HCT116 (cell line): ENCODE measurements around the gene JPH3. TPM values are rescaled to one million over a fixed set of nuclear protein-coding genes. Genes with fewer than 3 reads are reported as not detected.

Source experiments
- ATAC-seq: fragments of 200-7000 bp; cut with Tn5 transposase; 2 replicates; pipeline ENCODE4 v1.9.1; 2020; ENCODE audit warnings: mild to moderate bottlenecking, moderate library complexity
- BruUV-seq: library from RNA; stranded (reverse); fragments of 400-500 nt; replicated peaks from 2 replicates; lab custom pipeline; 2021; lab: Mats Ljungman, UMichigan
- CTCF ChIA-PET: fragments of 300-600 bp; sonication (Branson Sonifier 250); formaldehyde crosslinking; loops from one replicate; lab custom pipeline; 2021; ENCODE audit warnings: antibody characterized with exemption; lab: Charles Lee
- POLR2A ChIA-PET: fragments of 300-600, 350-600 bp; sonication (Branson Sonifier 250); formaldehyde crosslinking; loops from one replicate; lab custom pipeline; 2021; ENCODE audit warnings: antibody characterized with exemption; lab: Charles Lee
- RAD21 ChIA-PET, 2 experiments: fragments of 300-600 bp; sonication (Branson Sonifier 250); formaldehyde crosslinking; loops; one replicate each; lab custom pipeline; 2023; ENCODE audit warnings: low total read pairs in 2 of 2; ENCODE audit not compliant: uncharacterized antibody in 2 of 2, unreplicated experiment in 2 of 2, low non-redundant PET in 1 of 2; lab: Charles Lee
- DNase-seq: peaks from one replicate; pipeline ENCODE4 v3.0.0-alpha.2; 2010; ENCODE audit warnings: low read depth, low spot score
- H2AFZ ChIP-seq: fragments of 200-600 bp; shearing (Covaris generic), sonication (generic); 2 replicates; pipeline ENCODE4 v1.6.1; 2017; ENCODE audit warnings: low read depth, mixed run types, mixed read lengths, antibody characterized with exemption, low read length; ENCODE audit not compliant: poor library complexity, severe bottlenecking
- H3K27ac ChIP-seq: 2 replicates; pipeline ENCODE4 v1.5.1; 2012; ENCODE audit warnings: low read depth, low read length
- H3K27me3 ChIP-seq: fragments of 200-600 bp; sonication (generic); 2 replicates; pipeline ENCODE4 v1.6.1; 2016; ENCODE audit warnings: mixed run types, low read length, mixed read lengths; ENCODE audit not compliant: insufficient read depth
- H3K36me3 ChIP-seq, 2 experiments: fragments of 200-500 bp in 1 of 2; fragments of 200-600 bp in 1 of 2; sonication (Bioruptor generic) in 1 of 2; sonication (generic) in 1 of 2; 2 replicates each; pipeline versions ENCODE4 v1.5.1 to v1.6.1; 2014 to 2016; ENCODE audit warnings: low read length in 2 of 2, inconsistent platforms in 1 of 2, mixed read lengths in 1 of 2, mixed run types in 1 of 2; ENCODE audit not compliant: insufficient read depth in 2 of 2, control insufficient read depth in 1 of 2
- H3K4me1 ChIP-seq, 2 experiments: fragments of 200-600 bp in 1 of 2; sonication (generic) in 1 of 2; 2 replicates each; pipeline versions ENCODE4 v1.5.1 to v1.6.1; 2012 to 2017; ENCODE audit warnings: low read length in 2 of 2, inconsistent platforms in 1 of 2, mild to moderate bottlenecking in 1 of 2, mixed read lengths in 1 of 2, mixed run types in 1 of 2, moderate library complexity in 1 of 2; ENCODE audit not compliant: insufficient read depth in 2 of 2, control insufficient read depth in 1 of 2
- H3K4me2 ChIP-seq: fragments of 200-600 bp; sonication (generic); 2 replicates; pipeline ENCODE4 v1.6.1; 2017; ENCODE audit warnings: mixed run types, low read length, mixed read lengths
- H3K4me3 ChIP-seq, 2 experiments: fragments of 200-600 bp in 1 of 2; sonication (generic) in 1 of 2; replicated peaks in 1 of 2; 2 replicates each; pipeline ENCODE4 v1.5.1; 2011 to 2016; ENCODE audit warnings: low read length in 2 of 2, control low read depth in 1 of 2, low read depth in 1 of 2, mild to moderate bottlenecking in 1 of 2, mixed read lengths in 1 of 2, mixed run types in 1 of 2
- H3K79me2 ChIP-seq: fragments of 200-600 bp; sonication (generic); 2 replicates; pipeline ENCODE4 v1.6.1; 2017; ENCODE audit warnings: mild to moderate bottlenecking, mixed run types, low read length, moderate library complexity, mixed read lengths; ENCODE audit not compliant: insufficient read depth
- H3K9ac ChIP-seq: fragments of 200-600 bp; sonication (generic); 2 replicates; pipeline ENCODE4 v1.6.1; 2016; ENCODE audit warnings: low read length, mixed read lengths
- H3K9me2 ChIP-seq: fragments of 200-600 bp; sonication (generic), shearing (Covaris generic); 2 replicates; pipeline ENCODE4 v1.6.1; 2017; ENCODE audit warnings: mixed run types, mild to moderate bottlenecking, moderate library complexity; ENCODE audit not compliant: insufficient read depth
- H3K9me3 ChIP-seq, 2 experiments: fragments of 200-500 bp in 1 of 2; fragments of 200-600 bp in 1 of 2; sonication (Bioruptor generic) in 1 of 2; sonication (generic) in 1 of 2; 2 replicates each; pipeline ENCODE4 v1.6.1; 2014 to 2017; ENCODE audit warnings: low read length in 2 of 2, mixed read lengths in 2 of 2, inconsistent platforms in 1 of 2, low read depth in 1 of 2, mild to moderate bottlenecking in 1 of 2, mixed run types in 1 of 2, moderate library complexity in 1 of 2; ENCODE audit not compliant: control insufficient read depth in 1 of 2, insufficient read depth in 1 of 2
- H4K20me1 ChIP-seq: fragments of 200-600 bp; sonication (generic), shearing (Covaris generic); 2 replicates; pipeline ENCODE4 v1.6.1; 2017; ENCODE audit warnings: mixed run types, mild to moderate bottlenecking, moderate library complexity; ENCODE audit not compliant: insufficient read depth
- CBX3 ChIP-seq: IDR thresholded peaks from 2 replicates; pipeline ENCODE4 v1.6.1; 2012; ENCODE audit warnings: low read depth
- CEBPB ChIP-seq: IDR thresholded peaks from 2 replicates; pipeline ENCODE4 v1.6.1; 2012; ENCODE audit warnings: low read depth
- EZH2 ChIP-seq: fragments of 200-600 bp; sonication (generic); IDR thresholded peaks from 2 replicates; pipeline ENCODE4 v1.6.1; 2017; ENCODE audit warnings: antibody characterized with exemption, mixed run types
- EZH2phosphoT487 ChIP-seq: fragments of 200-600 bp; IDR thresholded peaks from 2 replicates; pipeline ENCODE4 v1.6.1; 2018; ENCODE audit warnings: antibody characterized with exemption, borderline replicate concordance
- FOSL1 ChIP-seq: IDR thresholded peaks from 2 replicates; pipeline ENCODE4 v1.6.1; 2012; ENCODE audit warnings: low read depth
- JUND ChIP-seq: IDR thresholded peaks from 2 replicates; pipeline ENCODE4 v1.6.1; 2012
- POLR2AphosphoS5 ChIP-seq: IDR thresholded peaks from 2 replicates; pipeline ENCODE4 v1.6.1; 2011; ENCODE audit warnings: mild to moderate bottlenecking, low read depth, low read length, moderate library complexity
- RAD21 ChIP-seq: IDR thresholded peaks from 2 replicates; pipeline ENCODE4 v1.6.1; 2012; ENCODE audit warnings: low read depth, mild to moderate bottlenecking
- SIN3A ChIP-seq: IDR thresholded peaks from 2 replicates; pipeline ENCODE4 v1.6.1; 2012; ENCODE audit warnings: low read depth
- SP1 ChIP-seq: IDR thresholded peaks from 2 replicates; pipeline ENCODE4 v1.6.1; 2012; ENCODE audit warnings: low read depth
- SRF ChIP-seq: IDR thresholded peaks from 2 replicates; pipeline ENCODE4 v1.6.1; 2012; ENCODE audit warnings: low read depth
- YY1 ChIP-seq: IDR thresholded peaks from 2 replicates; pipeline ENCODE4 v1.6.1; 2011; ENCODE audit warnings: low read length, low read depth, moderate library complexity, mild to moderate bottlenecking; ENCODE audit not compliant: insufficient replicate concordance; ENCODE audit errors: extremely low read depth
- ZFX ChIP-seq: fragments of 450-650 bp; IDR thresholded peaks from 2 replicates; pipeline ENCODE4 v1.6.1; 2017
- intact Hi-C: fragments of 100-400 bp; cut with micrococcal nuclease; formaldehyde crosslinking; loops from 2 replicates; pipeline ENCODE4 v1.10.0; 2022
- total RNA-seq: library from RNA; stranded (reverse); gene quantifications from one replicate; pipeline ENCODE4 v1.2.1, GENCODE V29; 2021; ENCODE audit not compliant: unreplicated experiment
- TF ChIP-seq, protein P1 (sequence below): IDR thresholded peaks from 2 replicates; pipeline ENCODE4 v1.6.1; 2011; ENCODE audit warnings: mild to moderate bottlenecking, low read length, moderate library complexity; ENCODE audit not compliant: insufficient replicate concordance; ENCODE audit errors: extremely low read depth
- TF ChIP-seq, protein P2 (sequence below): IDR thresholded peaks from 2 replicates; pipeline ENCODE4 v1.6.1; 2012

JPH3 gene
- total RNA-seq, 1 experiment from 2014 or later = 0.10 TPM

DNA sequence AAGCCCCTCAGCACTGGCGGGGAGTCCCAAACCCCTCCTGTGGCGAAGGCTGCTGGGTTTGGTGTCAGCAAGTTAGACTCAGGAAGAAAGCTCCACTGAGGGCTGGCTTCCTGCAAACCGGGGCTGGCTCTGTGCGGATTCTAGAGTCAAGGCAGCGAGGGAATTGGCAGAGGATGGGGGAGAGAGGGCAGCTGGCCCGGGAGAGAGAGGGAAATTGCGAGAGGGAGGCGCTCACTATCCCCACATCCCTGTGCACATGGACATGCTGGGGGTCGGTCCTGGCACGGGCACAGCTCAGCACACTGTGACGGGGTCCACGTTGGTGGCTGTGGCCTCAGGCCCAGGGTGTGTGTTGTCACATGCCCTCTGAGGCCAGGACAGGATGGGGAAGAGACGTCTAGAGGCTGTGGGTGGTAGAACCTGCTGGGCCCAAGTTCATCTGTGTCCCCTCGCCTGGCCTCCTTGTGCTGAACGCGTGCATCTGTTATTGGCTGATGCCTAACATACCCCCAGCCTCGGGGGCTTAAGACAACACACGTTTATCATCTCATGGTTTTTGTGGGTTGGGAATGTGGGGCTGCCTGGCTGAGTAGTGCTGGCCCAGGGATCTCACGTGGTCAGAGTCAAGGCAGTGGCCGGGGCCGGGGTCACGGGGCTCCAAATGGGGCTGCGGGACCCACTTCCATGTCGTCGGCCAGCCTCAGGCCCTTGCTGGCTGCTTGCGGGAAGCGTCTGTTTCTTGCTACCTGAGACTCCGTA is 16.7 kb upstream of the JPH3 start:
- no peak for TF ChIP-seq POLR2AphosphoS5
- no peak for TF ChIP-seq SIN3A
- TF ChIP-seq EZH2 = no peak
- TF ChIP-seq FOSL1 = no peak
- TF ChIP-seq CBX3 = no peak
- no peak for TF ChIP-seq EZH2phosphoT487
- no peak for TF ChIP-seq SP1
- TF ChIP-seq RAD21 = no peak
- no peak for TF ChIP-seq YY1
- TF ChIP-seq, all 23 proteins: peak for 0
- Histone ChIP-seq H3K27ac (no peak overlapping the region), H2AFZ (no peak overlapping the region), H3K79me2 (no peaks in the 10 kb centered on the region), H3K9me2 (no peaks in the 10 kb centered on the region), H4K20me1 (no peaks in the 10 kb centered on the region), H3K4me3 (no peak overlapping the region), H3K9me3 (no peaks in the 10 kb centered on the region), H3K4me1 (peaks cover 12 to 22% of the 10 kb centered on the region in 2 experiments), H3K4me2 (no peak overlapping the region), H3K27me3 (peaks cover 14% of the 10 kb centered on the region; the same call in 1 of the 2 replicates), H3K36me3 (no peaks in the 10 kb centered on the region), H3K9ac (no peak overlapping the region)
- ATAC-seq (no peak), DNase-seq (no peak)
- no TSS peak for BruUV-seq
- CTCF ChIA-PET = interaction anchor here (1.7 to 2.7 kb wide), 2 partner anchors 14 to 50 kb away, joined by 9 to 11 read pairs; no protein-coding TSS in a partner anchor
- POLR2A ChIA-PET = no interaction called here
- RAD21 ChIA-PET = no interaction called here
- intact Hi-C loops = no loop called here

DNA sequence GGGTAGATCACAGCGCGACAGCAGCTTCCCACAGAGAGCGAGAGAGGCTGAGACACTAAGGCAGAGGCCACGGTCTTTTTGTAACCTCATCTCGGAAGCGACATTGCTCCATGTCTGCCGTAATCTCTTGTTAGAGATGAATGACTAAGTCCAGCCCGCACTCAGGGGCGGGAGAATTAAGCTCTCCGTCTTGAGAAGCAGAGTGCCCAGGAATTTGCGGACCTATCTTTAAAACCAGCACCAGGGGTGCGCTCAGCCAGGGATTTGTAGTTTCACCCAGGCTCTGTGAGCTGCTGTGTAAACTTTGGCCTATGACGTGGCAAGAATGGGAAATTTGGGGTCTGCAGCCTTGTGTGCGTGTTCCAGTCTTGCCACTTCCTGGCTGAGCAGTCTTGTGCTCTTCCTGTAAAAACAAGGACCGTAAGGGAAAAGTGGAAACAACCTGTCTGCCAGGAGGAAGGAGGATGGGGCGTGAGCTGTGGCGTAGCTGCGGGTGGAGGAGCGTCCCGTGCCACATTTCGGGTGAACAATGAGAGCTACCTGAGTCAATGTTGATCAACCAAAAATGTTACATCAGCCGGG is 16.0 kb upstream of the JPH3 start:
- Histone ChIP-seq H3K36me3 (no peaks in the 10 kb centered on the region), H2AFZ (no peak overlapping the region), H3K9ac (no peak overlapping the region), H3K4me3 (no peak overlapping the region), H3K79me2 (no peaks in the 10 kb centered on the region), H3K27me3 (peaks cover 20% of the 10 kb centered on the region), H3K27ac (no peak overlapping the region), H3K4me2 (no peak overlapping the region), H4K20me1 (no peaks in the 10 kb centered on the region), H3K4me1 (peaks cover 11 to 15% of the 10 kb centered on the region in 2 experiments), H3K9me2 (no peaks in the 10 kb centered on the region), H3K9me3 (no peaks in the 10 kb centered on the region)
- no peak for DNase-seq
- CTCF ChIA-PET = interaction anchor here (1.7 to 2.7 kb wide), 2 partner anchors 15 to 50 kb away, joined by 9 to 11 read pairs; no protein-coding TSS in a partner anchor
- no peak for ATAC-seq
- POLR2A ChIA-PET = no interaction called here
- RAD21 ChIA-PET = no interaction called here
- intact Hi-C loops = no loop called here
- BruUV-seq = no TSS peak
- TF ChIP-seq, protein P1, sequence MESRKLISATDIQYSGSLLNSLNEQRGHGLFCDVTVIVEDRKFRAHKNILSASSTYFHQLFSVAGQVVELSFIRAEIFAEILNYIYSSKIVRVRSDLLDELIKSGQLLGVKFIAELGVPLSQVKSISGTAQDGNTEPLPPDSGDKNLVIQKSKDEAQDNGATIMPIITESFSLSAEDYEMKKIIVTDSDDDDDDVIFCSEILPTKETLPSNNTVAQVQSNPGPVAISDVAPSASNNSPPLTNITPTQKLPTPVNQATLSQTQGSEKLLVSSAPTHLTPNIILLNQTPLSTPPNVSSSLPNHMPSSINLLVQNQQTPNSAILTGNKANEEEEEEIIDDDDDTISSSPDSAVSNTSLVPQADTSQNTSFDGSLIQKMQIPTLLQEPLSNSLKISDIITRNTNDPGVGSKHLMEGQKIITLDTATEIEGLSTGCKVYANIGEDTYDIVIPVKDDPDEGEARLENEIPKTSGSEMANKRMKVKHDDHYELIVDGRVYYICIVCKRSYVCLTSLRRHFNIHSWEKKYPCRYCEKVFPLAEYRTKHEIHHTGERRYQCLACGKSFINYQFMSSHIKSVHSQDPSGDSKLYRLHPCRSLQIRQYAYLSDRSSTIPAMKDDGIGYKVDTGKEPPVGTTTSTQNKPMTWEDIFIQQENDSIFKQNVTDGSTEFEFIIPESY = no peak
- TF ChIP-seq EZH2phosphoT487 = no peak
- TF ChIP-seq ZFX = no peak
- no peak for TF ChIP-seq SP1
- TF ChIP-seq SRF = no peak
- no peak for TF ChIP-seq POLR2AphosphoS5
- TF ChIP-seq JUND = no peak
- TF ChIP-seq, protein P2, sequence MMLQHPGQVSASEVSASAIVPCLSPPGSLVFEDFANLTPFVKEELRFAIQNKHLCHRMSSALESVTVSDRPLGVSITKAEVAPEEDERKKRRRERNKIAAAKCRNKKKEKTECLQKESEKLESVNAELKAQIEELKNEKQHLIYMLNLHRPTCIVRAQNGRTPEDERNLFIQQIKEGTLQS = no peak
- TF ChIP-seq YY1 = no peak
- no peak for TF ChIP-seq CEBPB
